ENCODE data around the gene PCBP3. TPM values are rescaled to one million over a fixed set of nuclear protein-coding genes. Genes with fewer than 3 reads are reported as not detected.

Gene PCBP3
- total RNA-seq, 1 donor from 2014 or later: not detected

- DNase-seq (ENCODE audit: low read depth): no peak
- H3K4me3 ChIP-seq (ENCODE audit: low read depth, low read length): no peak overlapping the region
- no peak for TF ChIP-seq CTCF (conservative IDR thresholded peaks at IDR 0.05; ENCODE audit: low read depth, low read length)
These were observed 215.7 kb downstream of the PCBP3 start for GRCh38 chr21:45859041-45859761.

GRCh38 chr21:45859762-45860357 lies 216.3 kb downstream of the PCBP3 start:
- TF ChIP-seq CTCF (conservative IDR thresholded peaks at IDR 0.05; ENCODE audit: low read depth, low read length): no peak
- DNase-seq (ENCODE audit: low read depth): no peak
- no peak overlapping the region for H3K4me3 ChIP-seq (ENCODE audit: low read depth, low read length)

GRCh38 chr21:45860493-45861155 lies 217.1 kb downstream of the PCBP3 start:
- no peak overlapping the region for H3K4me3 ChIP-seq (ENCODE audit: low read depth, low read length)
- no peak for DNase-seq (ENCODE audit: low read depth)
- TF ChIP-seq CTCF (conservative IDR thresholded peaks at IDR 0.05; ENCODE audit: low read depth, low read length): no peak

GRCh38 chr21:45861156-45861870 lies 217.8 kb downstream of the PCBP3 start:
- no peak for TF ChIP-seq CTCF (conservative IDR thresholded peaks at IDR 0.05; ENCODE audit: low read depth, low read length)
- DNase-seq (ENCODE audit: low read depth): no peak
- no peak overlapping the region for H3K4me3 ChIP-seq (ENCODE audit: low read depth, low read length)

GRCh38 chr21:45862543-45863207 lies 219.2 kb downstream of the PCBP3 start:
- TF ChIP-seq CTCF (conservative IDR thresholded peaks at IDR 0.05; ENCODE audit: low read depth, low read length): no peak
- H3K4me3 ChIP-seq (ENCODE audit: low read depth, low read length): no peak overlapping the region
- DNase-seq (ENCODE audit: low read depth): no peak

- no peak for DNase-seq (ENCODE audit: low read depth)
- TF ChIP-seq CTCF (conservative IDR thresholded peaks at IDR 0.05; ENCODE audit: low read depth, low read length): no peak
- no peak overlapping the region for H3K4me3 ChIP-seq (ENCODE audit: low read depth, low read length)
These were observed 219.7 kb downstream of the PCBP3 start for GRCh38 chr21:45863267-45863666.
